ENCODE results near the gene TOMM5.

Gene TOMM5

GRCh38 chr9:37575511-37575914 is 16.9 kb downstream of the TOMM5 start:
- H3K4me3 ChIP-seq (ENCODE audit: low read depth in 1 of 2, low read length in 2 of 2), result peak overlapping the region; percentile 73 to 85
- H3K4me1 ChIP-seq (ENCODE audit: insufficient read depth, low read length), result peaks cover 30% of the 10 kb centered on the region
- peak overlapping the region; percentile 95 for H3K27ac ChIP-seq (ENCODE audit: low read depth, low read length)
- H3K9ac ChIP-seq (ENCODE audit: low read length), result peak overlapping the region; percentile 82
- no peaks in the 10 kb centered on the region for H3K9me3 ChIP-seq (ENCODE audit: low read length)
- peaks cover 2% of the 10 kb centered on the region for H3K36me3 ChIP-seq (ENCODE audit: insufficient read depth, low read length)
- no peaks in the 10 kb centered on the region for H3K27me3 ChIP-seq (ENCODE audit: control insufficient read depth in 1 of 2, insufficient read depth in 2 of 2, low read length in 2 of 2)

DNA sequence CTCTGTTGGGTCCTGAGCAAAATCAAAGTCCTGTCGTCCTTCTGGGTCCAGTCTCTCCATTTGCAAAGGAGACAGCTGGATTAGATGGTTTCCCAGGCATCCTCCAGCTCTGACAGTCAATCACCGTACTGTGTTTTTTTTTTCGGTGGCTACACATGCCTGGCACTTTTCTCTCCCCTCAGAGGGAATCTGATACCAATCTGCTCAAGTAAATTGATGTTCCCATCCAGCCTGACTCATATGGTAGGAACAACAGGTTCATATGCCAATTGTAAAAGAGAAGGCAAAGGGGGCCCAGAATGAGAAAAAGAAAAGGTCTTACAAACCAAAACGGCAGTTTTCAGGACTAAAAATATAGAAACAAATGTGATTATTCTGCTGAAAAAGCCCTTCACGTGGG is 17.4 kb downstream of the TOMM5 start:
- H3K9ac ChIP-seq (ENCODE audit: low read length), result peak overlapping the region; percentile 82
- H3K4me1 ChIP-seq (ENCODE audit: insufficient read depth, low read length), result peaks cover 30% of the 10 kb centered on the region
- peak overlapping the region; percentile 73 to 85 for H3K4me3 ChIP-seq (ENCODE audit: low read depth in 1 of 2, low read length in 2 of 2)
- peak overlapping the region; percentile 95 for H3K27ac ChIP-seq (ENCODE audit: low read depth, low read length)
- H3K27me3 ChIP-seq (ENCODE audit: control insufficient read depth in 1 of 2, insufficient read depth in 2 of 2, low read length in 2 of 2), result no peaks in the 10 kb centered on the region
- H3K9me3 ChIP-seq (ENCODE audit: low read length), result no peaks in the 10 kb centered on the region
- no peaks in the 10 kb centered on the region for H3K36me3 ChIP-seq (ENCODE audit: insufficient read depth, low read length)

DNA sequence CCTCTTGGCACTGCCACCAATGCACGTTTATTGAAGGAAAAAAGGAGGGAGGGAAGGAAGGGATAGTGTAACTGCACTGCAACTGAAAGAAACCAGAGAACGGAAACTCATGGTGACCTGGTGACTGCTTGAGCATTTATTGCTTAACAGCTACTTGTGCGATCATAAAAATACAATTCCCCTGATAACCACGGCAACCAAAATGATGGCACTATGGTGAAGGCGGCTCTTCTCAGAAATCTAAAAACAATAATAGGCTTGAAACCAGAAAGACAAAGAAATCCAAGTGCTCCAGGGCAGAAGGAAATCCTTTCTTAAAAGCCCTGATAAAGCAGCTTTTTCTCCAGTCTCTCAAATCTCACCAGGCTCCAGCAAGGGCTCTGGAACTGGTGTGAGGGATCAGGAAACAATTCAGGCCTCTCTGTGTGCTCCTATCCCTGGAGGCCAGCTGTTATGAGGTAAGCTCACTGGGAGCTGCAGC is 18.1 kb downstream of the TOMM5 start:
- H3K9ac ChIP-seq (ENCODE audit: low read length), result peak overlapping the region; percentile 18

DNA sequence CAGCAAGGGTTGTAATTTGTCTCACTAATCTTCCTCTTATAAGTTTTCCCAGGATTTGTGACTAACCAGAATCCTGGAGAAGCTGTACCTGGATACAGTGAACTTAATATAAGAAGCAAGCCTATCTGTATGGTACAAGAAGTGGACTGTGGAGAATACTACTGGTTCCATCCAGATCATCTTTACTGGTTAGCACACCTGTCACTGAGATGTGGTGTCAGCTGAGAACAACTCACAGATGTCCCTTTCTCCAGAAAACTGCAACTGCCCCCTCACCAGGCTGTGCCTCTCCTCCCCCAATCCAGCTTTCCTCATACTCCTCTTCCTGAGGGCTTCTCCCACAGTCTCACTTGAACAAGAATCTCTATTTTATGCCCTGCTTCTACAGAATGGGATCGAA is 21.1 kb downstream of the TOMM5 start:
- Histone ChIP-seq H3K36me3 (ENCODE audit: insufficient read depth, low read length) (no peaks in the 10 kb centered on the region), H3K4me3 (ENCODE audit: low read depth in 1 of 2, low read length in 2 of 2) (no peak overlapping the region), H3K9ac (ENCODE audit: low read length) (no peak overlapping the region), H3K27me3 (ENCODE audit: control insufficient read depth in 1 of 2, insufficient read depth in 2 of 2, low read length in 2 of 2) (no peaks in the 10 kb centered on the region), H3K4me1 (ENCODE audit: insufficient read depth, low read length) (peaks cover 24% of the 10 kb centered on the region), H3K9me3 (ENCODE audit: low read length) (no peaks in the 10 kb centered on the region), H3K27ac (ENCODE audit: low read depth, low read length) (no peak overlapping the region)

More for the DNA sequence above, 18.1 kb downstream of the TOMM5 start:
- no peaks in the 10 kb centered on the region for H3K9me3 ChIP-seq (ENCODE audit: low read length)
- H3K4me1 ChIP-seq (ENCODE audit: insufficient read depth, low read length), result peaks cover 30% of the 10 kb centered on the region
- H3K4me3 ChIP-seq (ENCODE audit: low read depth in 1 of 2, low read length in 2 of 2), result peak overlapping the region; percentile 1 to 3
- H3K36me3 ChIP-seq (ENCODE audit: insufficient read depth, low read length), result no peaks in the 10 kb centered on the region
- peak overlapping the region; percentile 95 for H3K27ac ChIP-seq (ENCODE audit: low read depth, low read length)
- no peaks in the 10 kb centered on the region for H3K27me3 ChIP-seq (ENCODE audit: control insufficient read depth in 1 of 2, insufficient read depth in 2 of 2, low read length in 2 of 2)

- Histone ChIP-seq H3K9ac (ENCODE audit: low read length) (no peak overlapping the region), H3K27me3 (ENCODE audit: control insufficient read depth in 1 of 2, insufficient read depth in 2 of 2, low read length in 2 of 2) (no peaks in the 10 kb centered on the region), H3K4me3 (ENCODE audit: low read depth in 1 of 2, low read length in 2 of 2) (no peak overlapping the region), H3K4me1 (ENCODE audit: insufficient read depth, low read length) (no peaks in the 10 kb centered on the region), H3K27ac (ENCODE audit: low read depth, low read length) (no peak overlapping the region), H3K36me3 (ENCODE audit: insufficient read depth, low read length) (no peaks in the 10 kb centered on the region), H3K9me3 (ENCODE audit: low read length) (no peaks in the 10 kb centered on the region)
Measured at GRCh38 chr9:37566716-37567115, 25.7 kb downstream of the TOMM5 start.

DNA sequence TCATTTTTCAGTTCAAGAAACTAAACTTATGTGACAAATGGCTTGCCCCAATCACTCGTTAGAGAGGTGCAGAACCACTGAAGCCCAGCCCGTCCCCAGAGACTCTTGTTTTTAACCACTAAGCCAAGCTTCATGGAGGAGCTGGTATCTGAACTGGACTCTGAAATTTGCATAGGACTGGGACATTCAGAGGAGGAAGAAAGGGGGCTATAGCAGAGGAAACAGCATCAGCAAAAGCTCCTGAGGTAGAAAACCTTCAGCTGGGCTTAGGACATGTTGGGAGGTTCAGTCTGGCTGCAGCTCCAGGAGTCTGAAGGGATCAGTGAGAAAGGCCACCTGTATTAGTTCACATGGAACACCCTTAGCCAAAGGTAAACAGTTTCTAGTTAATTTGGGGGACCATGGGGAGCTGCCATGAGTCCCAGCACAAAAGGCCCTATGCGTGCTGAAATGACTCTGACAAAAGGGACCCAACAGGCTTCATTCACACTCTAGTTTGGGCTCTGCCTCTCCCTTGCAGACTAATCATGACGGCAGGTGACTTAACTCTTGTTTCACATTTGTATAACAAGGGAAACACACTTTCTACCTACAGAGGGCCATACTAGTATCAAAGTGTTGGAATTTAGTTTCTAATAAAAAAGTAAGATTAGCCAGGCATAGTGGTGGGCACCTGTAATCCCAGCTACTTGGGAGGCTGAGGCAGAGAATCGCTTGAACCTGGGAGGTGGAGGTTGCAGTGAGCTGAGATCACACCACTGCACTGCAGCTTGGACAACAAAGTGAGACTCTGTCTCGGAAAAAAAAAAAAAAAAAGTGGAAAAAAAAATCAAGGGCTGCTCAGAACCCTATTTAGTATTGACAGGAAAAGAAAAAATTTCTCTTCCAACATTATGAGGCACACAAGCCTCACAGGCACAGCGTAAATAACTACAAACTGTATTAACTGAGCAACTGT is 26.5 kb downstream of the TOMM5 start:
- H3K27me3 ChIP-seq (ENCODE audit: control insufficient read depth in 1 of 2, insufficient read depth in 2 of 2, low read length in 2 of 2), result no peaks in the 10 kb centered on the region
- H3K4me1 ChIP-seq (ENCODE audit: insufficient read depth, low read length), result no peaks in the 10 kb centered on the region
- H3K4me3 ChIP-seq (ENCODE audit: low read depth in 1 of 2, low read length in 2 of 2), result no peak overlapping the region
- no peaks in the 10 kb centered on the region for H3K9me3 ChIP-seq (ENCODE audit: low read length)
- no peak overlapping the region for H3K27ac ChIP-seq (ENCODE audit: low read depth, low read length)
- H3K9ac ChIP-seq (ENCODE audit: low read length), result no peak overlapping the region
- no peaks in the 10 kb centered on the region for H3K36me3 ChIP-seq (ENCODE audit: insufficient read depth, low read length)

DNA sequence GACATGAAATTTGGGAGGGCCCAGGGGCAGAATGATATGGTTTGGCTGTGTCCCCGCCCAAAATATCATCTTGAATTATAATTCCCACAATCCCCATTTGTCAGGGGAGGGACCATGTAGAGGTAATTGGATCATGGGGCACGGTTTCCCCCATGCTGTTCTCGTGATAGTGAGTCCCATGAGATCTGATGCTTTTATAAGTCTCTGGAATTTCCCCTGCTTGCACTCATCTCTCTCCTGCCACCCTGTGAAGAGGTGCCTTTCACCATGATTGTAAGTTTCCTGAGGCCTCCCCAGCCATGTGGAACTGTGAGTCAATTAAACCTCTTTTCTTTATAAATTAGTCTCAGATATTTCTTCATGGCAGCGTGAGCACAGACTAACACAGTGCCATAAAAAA is 27.5 kb downstream of the TOMM5 start:
- Histone ChIP-seq H3K9me3 (ENCODE audit: low read length) (no peaks in the 10 kb centered on the region), H3K36me3 (ENCODE audit: insufficient read depth, low read length) (no peaks in the 10 kb centered on the region), H3K4me1 (ENCODE audit: insufficient read depth, low read length) (no peaks in the 10 kb centered on the region), H3K27ac (ENCODE audit: low read depth, low read length) (no peak overlapping the region), H3K4me3 (ENCODE audit: low read depth in 1 of 2, low read length in 2 of 2) (no peak overlapping the region), H3K9ac (ENCODE audit: low read length) (no peak overlapping the region), H3K27me3 (ENCODE audit: control insufficient read depth in 1 of 2, insufficient read depth in 2 of 2, low read length in 2 of 2) (no peaks in the 10 kb centered on the region)

DNA sequence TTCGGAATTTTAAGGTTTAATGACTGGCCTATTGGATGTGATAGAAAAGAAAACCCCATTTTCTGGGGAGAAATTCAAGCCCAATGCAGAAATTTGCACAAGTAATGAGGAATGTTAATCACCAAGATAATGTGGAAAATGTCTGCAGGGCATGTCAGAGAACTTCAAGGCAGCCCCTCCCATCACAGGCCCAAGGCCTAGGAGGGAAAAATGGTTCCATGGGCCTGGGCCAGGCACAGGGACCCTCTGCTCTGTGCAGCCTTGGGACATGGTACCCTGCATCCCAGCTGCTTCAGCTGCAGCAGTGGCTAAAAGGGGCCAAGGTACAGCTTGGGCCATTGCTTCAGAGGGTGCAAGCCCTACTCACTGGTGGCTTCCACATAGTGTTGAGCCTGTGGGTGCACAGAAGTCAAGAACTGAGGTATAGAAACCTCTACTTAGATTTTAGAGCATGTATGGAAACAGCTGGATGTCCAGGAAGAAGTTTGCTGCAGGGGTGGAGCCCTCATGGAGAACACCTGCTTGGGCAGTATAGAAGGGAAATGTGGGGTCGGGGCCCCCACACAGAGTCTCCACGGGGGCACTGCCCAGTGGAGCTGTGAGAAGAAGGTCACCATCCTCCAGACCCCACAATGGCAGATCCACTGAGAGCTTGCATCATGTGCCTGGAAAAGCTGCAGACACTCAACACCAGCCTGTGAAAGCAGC is 28.4 kb downstream of the TOMM5 start:
- Histone ChIP-seq H3K27me3 (ENCODE audit: control insufficient read depth in 1 of 2, insufficient read depth in 2 of 2, low read length in 2 of 2) (no peaks in the 10 kb centered on the region), H3K4me3 (ENCODE audit: low read depth in 1 of 2, low read length in 2 of 2) (no peak overlapping the region)

DNA sequence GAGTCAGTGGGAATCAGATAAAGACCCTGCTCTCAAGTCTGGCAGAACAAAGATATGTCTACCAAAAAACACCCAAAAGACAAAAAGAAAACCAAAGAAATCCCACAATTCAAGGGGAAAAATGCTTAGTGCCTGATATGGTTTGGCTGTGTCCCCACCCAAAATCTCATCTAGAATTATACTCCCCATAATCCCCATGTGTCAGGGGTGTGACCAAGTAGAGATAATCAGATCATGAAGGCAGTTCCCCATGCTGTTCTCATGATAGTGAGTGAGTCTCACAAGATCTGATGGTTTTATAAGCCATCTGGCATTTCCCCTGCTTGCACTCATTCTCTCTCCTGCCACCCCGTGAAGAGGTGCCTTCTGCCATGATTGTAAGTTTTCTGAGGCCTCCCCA is 29.6 kb downstream of the TOMM5 start:
- Histone ChIP-seq H3K4me3 (ENCODE audit: low read depth in 1 of 2, low read length in 2 of 2) (no peak overlapping the region), H3K36me3 (ENCODE audit: insufficient read depth, low read length) (no peaks in the 10 kb centered on the region), H3K27ac (ENCODE audit: low read depth, low read length) (no peak overlapping the region), H3K27me3 (ENCODE audit: control insufficient read depth in 1 of 2, insufficient read depth in 2 of 2, low read length in 2 of 2) (no peaks in the 10 kb centered on the region), H3K9me3 (ENCODE audit: low read length) (no peaks in the 10 kb centered on the region), H3K9ac (ENCODE audit: low read length) (no peak overlapping the region), H3K4me1 (ENCODE audit: insufficient read depth, low read length) (no peaks in the 10 kb centered on the region)

More for the DNA sequence above, 28.4 kb downstream of the TOMM5 start:
- Histone ChIP-seq H3K9me3 (ENCODE audit: low read length) (no peaks in the 10 kb centered on the region), H3K9ac (ENCODE audit: low read length) (no peak overlapping the region), H3K36me3 (ENCODE audit: insufficient read depth, low read length) (no peaks in the 10 kb centered on the region), H3K4me1 (ENCODE audit: insufficient read depth, low read length) (no peaks in the 10 kb centered on the region), H3K27ac (ENCODE audit: low read depth, low read length) (no peak overlapping the region)

DNA sequence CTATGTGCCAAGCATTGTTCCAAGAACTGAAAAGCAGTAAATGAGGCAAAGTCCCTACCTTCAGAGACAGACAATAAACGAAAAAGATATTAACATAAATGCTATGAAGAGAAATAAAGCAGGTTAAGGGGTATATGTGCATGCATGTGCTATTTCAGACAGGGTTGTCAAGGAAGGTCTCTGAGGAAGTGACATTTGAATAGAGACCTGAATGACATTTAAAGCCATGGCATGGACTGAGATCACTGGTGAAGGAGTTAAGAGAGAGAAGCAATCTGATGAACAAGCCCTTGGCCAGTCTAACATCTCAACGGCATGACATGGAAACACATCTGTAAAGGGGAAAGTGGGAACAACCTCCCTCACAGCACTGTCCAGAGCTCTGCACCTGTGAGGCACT is 30.7 kb downstream of the TOMM5 start:
- no peak overlapping the region for H3K9ac ChIP-seq (ENCODE audit: low read length)
- no peaks in the 10 kb centered on the region for H3K9me3 ChIP-seq (ENCODE audit: low read length)
- no peak overlapping the region for H3K4me3 ChIP-seq (ENCODE audit: low read depth in 1 of 2, low read length in 2 of 2)

GRCh38 chr9:37559855-37560592 is 32.4 kb downstream of the TOMM5 start:
- Histone ChIP-seq H3K9ac (ENCODE audit: low read length) (no peak overlapping the region), H3K27me3 (ENCODE audit: control insufficient read depth in 1 of 2, insufficient read depth in 2 of 2, low read length in 2 of 2) (no peaks in the 10 kb centered on the region), H3K4me1 (ENCODE audit: insufficient read depth, low read length) (no peaks in the 10 kb centered on the region), H3K9me3 (ENCODE audit: low read length) (no peaks in the 10 kb centered on the region), H3K4me3 (ENCODE audit: low read depth in 1 of 2, low read length in 2 of 2) (no peak overlapping the region), H3K27ac (ENCODE audit: low read depth, low read length) (no peak overlapping the region), H3K36me3 (ENCODE audit: insufficient read depth, low read length) (no peaks in the 10 kb centered on the region)

More for the DNA sequence above, 30.7 kb downstream of the TOMM5 start:
- no peak overlapping the region for H3K27ac ChIP-seq (ENCODE audit: low read depth, low read length)
- H3K4me1 ChIP-seq (ENCODE audit: insufficient read depth, low read length), result no peaks in the 10 kb centered on the region
- no peaks in the 10 kb centered on the region for H3K36me3 ChIP-seq (ENCODE audit: insufficient read depth, low read length)
- no peaks in the 10 kb centered on the region for H3K27me3 ChIP-seq (ENCODE audit: control insufficient read depth in 1 of 2, insufficient read depth in 2 of 2, low read length in 2 of 2)
